22Rv1 (cell line): Measurements from ENCODE around the gene POP4.

Source experiments
- ZFX ChIP-seq: fragments of 450-650 bp; IDR thresholded peaks from 2 replicates; pipeline ENCODE4 v1.6.1; 2017; ENCODE audit warnings: antibody characterized with exemption, borderline replicate concordance
- TF ChIP-seq, protein P1 (sequence below): fragments of 450-650 bp; IDR thresholded peaks from 2 replicates; pipeline ENCODE4 v1.5.1; 2017; ENCODE audit warnings: mild to moderate bottlenecking

DNA sequence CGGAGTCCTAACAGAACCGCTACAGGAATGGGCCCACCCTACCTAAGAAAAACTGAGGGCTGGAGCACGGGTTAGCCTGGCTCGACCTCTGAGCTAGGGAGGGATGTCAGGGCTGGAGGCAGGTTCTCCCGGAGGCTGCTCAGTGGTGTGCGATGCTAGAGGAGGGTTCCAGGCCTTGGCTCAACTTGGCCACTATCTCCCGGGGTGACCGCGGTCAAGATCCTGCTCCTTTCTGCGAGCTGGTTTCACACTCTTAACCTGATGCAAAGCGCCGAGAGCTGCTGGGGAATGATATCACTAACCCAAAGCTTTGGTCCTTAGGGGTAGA is 301 bp downstream of the POP4 start:
- TF ChIP-seq, protein P1, sequence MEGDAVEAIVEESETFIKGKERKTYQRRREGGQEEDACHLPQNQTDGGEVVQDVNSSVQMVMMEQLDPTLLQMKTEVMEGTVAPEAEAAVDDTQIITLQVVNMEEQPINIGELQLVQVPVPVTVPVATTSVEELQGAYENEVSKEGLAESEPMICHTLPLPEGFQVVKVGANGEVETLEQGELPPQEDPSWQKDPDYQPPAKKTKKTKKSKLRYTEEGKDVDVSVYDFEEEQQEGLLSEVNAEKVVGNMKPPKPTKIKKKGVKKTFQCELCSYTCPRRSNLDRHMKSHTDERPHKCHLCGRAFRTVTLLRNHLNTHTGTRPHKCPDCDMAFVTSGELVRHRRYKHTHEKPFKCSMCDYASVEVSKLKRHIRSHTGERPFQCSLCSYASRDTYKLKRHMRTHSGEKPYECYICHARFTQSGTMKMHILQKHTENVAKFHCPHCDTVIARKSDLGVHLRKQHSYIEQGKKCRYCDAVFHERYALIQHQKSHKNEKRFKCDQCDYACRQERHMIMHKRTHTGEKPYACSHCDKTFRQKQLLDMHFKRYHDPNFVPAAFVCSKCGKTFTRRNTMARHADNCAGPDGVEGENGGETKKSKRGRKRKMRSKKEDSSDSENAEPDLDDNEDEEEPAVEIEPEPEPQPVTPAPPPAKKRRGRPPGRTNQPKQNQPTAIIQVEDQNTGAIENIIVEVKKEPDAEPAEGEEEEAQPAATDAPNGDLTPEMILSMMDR, result no peak
- TF ChIP-seq ZFX, result no peak
